Activated CD8-positive, alpha-beta memory T cell treated with anti-CD3 and anti-CD28 coated beads, Interleukin-2, amount 50 U/mL, for 24 hours (primary cell): Measurements from ENCODE around the gene EEF1AKMT3.
"Not testable (repeated sequence)": the region's sequence is repeated elsewhere in the genome, so short reads cannot be mapped to it uniquely, and the experiment has no call there.

Source experiments
- DNase-seq: peaks from one replicate; pipeline ENCODE4 v3.0.0-alpha.2; 2020; ENCODE audit errors: extremely low read depth

EEF1AKMT3 gene

GRCh38 chr12:57765698-57766463, 6.5 kb upstream of the EEF1AKMT3 start:
- no peak for DNase-seq

GRCh38 chr12:57766464-57767304, 5.7 kb upstream of the EEF1AKMT3 start, which contains the start of gene CYP27B1:
CYP27B1 (minus strand) TSS chr12:57767078; CDS start chr12:57767041, 37 bp downstream.
- no peak for DNase-seq

GRCh38 chr12:57767305-57767698, 5.1 kb upstream of the EEF1AKMT3 start:
- no peak for DNase-seq

GRCh38 chr12:57767876-57768275, 4.5 kb upstream of the EEF1AKMT3 start:
- no peak for DNase-seq

- DNase-seq: no peak
These were observed 2.8 kb upstream of the EEF1AKMT3 start for GRCh38 chr12:57769594-57769993.

- DNase-seq: no peak
These were observed 1.7 kb upstream of the EEF1AKMT3 start for GRCh38 chr12:57770734-57771133.

- DNase-seq: peak; percentile 80
These were observed 1.1 kb upstream of the EEF1AKMT3 start for GRCh38 chr12:57771236-57771872.

GRCh38 chr12:57771873-57772428, 463 bp upstream of the EEF1AKMT3 start, which contains the start of gene METTL1:
METTL1 (minus strand) TSS chr12:57772105; CDS start chr12:57772083, 22 bp downstream.
- peak; percentile 85 for DNase-seq

- DNase-seq: not testable (repeated sequence)
These were observed 2.2 kb downstream of the EEF1AKMT3 start for GRCh38 chr12:57774634-57775033.

GRCh38 chr12:57775044-57775443, 2.6 kb downstream of the EEF1AKMT3 start:
- DNase-seq: no peak

- no peak for DNase-seq
These were observed 3.3 kb downstream of the EEF1AKMT3 start for GRCh38 chr12:57775563-57776246.

- no peak for DNase-seq
These were observed 3.8 kb downstream of the EEF1AKMT3 start for GRCh38 chr12:57776247-57776587.

GRCh38 chr12:57777367-57777766, 5.0 kb downstream of the EEF1AKMT3 start:
- DNase-seq: no peak

- DNase-seq: no peak
These were observed 5.5 kb downstream of the EEF1AKMT3 start for GRCh38 chr12:57777911-57778310.

GRCh38 chr12:57779736-57780135, 7.3 kb downstream of the EEF1AKMT3 start:
- no peak for DNase-seq

- no peak for DNase-seq
These were observed 8.0 kb downstream of the EEF1AKMT3 start for GRCh38 chr12:57780284-57780897.

GRCh38 chr12:57781244-57781643, 8.8 kb downstream of the EEF1AKMT3 start:
- DNase-seq: no peak

- DNase-seq: no peak
These were observed 9.4 kb downstream of the EEF1AKMT3 start for GRCh38 chr12:57781801-57782200.

GRCh38 chr12:57782243-57782607, 9.8 kb downstream of the EEF1AKMT3 start:
- no peak for DNase-seq

- DNase-seq: peak; percentile 96
These were observed 10.4 kb downstream of the EEF1AKMT3 start, which contains the start of gene TSFM for GRCh38 chr12:57782608-57783465. TSFM (plus strand) TSS chr12:57782787; CDS start chr12:57782802, 15 bp downstream.
